Body of pancreas (tissue), 4 donors: Measurements from ENCODE around the gene NPPA. TPM values are rescaled to one million over a fixed set of nuclear protein-coding genes. Genes with fewer than 3 reads are reported as not detected.

Experiments
- ATAC-seq: fragments of 150-250 bp; one replicate; pipeline ENCODE4 v1.9.1; 2016
- DNase-seq, 4 donors: peaks; one replicate each; pipeline ENCODE4 v3.0.0-alpha.2; 2019
- H3K27ac ChIP-seq, 4 donors: fragments of 200-600 bp; sonication (generic); 1 replicate in 3 of 4; 2 replicates in 1 of 4; pipeline versions ENCODE4 v1.5.1 to v1.6.1; 2016 to 2019; ENCODE audit warnings: mild to moderate bottlenecking in 1 of 4, mixed read lengths in 1 of 4, moderate library complexity in 1 of 4
- H3K27me3 ChIP-seq, 2 donors: fragments of 200-600 bp; sonication (generic); one replicate each; pipeline ENCODE4 v1.6.0; 2016; ENCODE audit warnings: mild to moderate bottlenecking in 1 of 2
- H3K36me3 ChIP-seq, 2 donors: fragments of 200-600 bp; sonication (generic); replicated peaks in 1 of 2; 2 replicates each; pipeline ENCODE4 v1.5.1; 2016; ENCODE audit warnings: low read depth in 2 of 2; ENCODE audit not compliant: insufficient read depth in 1 of 2
- H3K4me1 ChIP-seq: fragments of 200-600 bp; sonication (generic); one replicate; pipeline ENCODE4 v1.6.0; 2016
- H3K4me3 ChIP-seq, 2 donors: fragments of 200-600 bp; sonication (generic); 1 replicate in 1 of 2; 2 replicates in 1 of 2; pipeline ENCODE4 v1.5.1; 2016 to 2019
- H3K9me3 ChIP-seq, 3 donors: fragments of 200-600 bp; sonication (generic); 1 replicate in 2 of 3; 2 replicates in 1 of 3; pipeline ENCODE4 v1.5.1; 2016
- POLR2A ChIP-seq, 3 donors: fragments of 450-650 bp; IDR thresholded peaks; one replicate each; pipeline ENCODE4 v1.6.1; 2016; ENCODE audit warnings: antibody characterized with exemption in 3 of 3, mild to moderate bottlenecking in 2 of 3
- WGBS, 2 donors: methylation state at CpG; one replicate each; pipeline ENCODE4 v1.1.5; 2017; 5-methylcytosine and 5-hydroxymethylcytosine counted together
- intact Hi-C: fragments of 100-400 bp; cut with DNase I; formaldehyde crosslinking; loops from one replicate; pipeline ENCODE4 v1.15.1; 2023
- total RNA-seq, 2 donors: library from RNA; depleted of rRNA; stranded (reverse); fragments of >200 nt; gene quantifications; one replicate each; pipeline ENCODE4 v1.1.0, GENCODE V29; 2016
- TF ChIP-seq, protein P1 (sequence below), 7 experiments: fragments of 450-650 bp in 4 of 7; fragments of 200-600 bp in 3 of 7; sonication (generic) in 3 of 7; IDR thresholded peaks; one replicate each; pipeline ENCODE4 v1.5.1; 2016 to 2019; ENCODE audit warnings: antibody characterized with exemption in 7 of 7

NPPA gene
- total RNA-seq, 2 donors from 2014 or later: 25.4 TPM; not detected in 1

DNA sequence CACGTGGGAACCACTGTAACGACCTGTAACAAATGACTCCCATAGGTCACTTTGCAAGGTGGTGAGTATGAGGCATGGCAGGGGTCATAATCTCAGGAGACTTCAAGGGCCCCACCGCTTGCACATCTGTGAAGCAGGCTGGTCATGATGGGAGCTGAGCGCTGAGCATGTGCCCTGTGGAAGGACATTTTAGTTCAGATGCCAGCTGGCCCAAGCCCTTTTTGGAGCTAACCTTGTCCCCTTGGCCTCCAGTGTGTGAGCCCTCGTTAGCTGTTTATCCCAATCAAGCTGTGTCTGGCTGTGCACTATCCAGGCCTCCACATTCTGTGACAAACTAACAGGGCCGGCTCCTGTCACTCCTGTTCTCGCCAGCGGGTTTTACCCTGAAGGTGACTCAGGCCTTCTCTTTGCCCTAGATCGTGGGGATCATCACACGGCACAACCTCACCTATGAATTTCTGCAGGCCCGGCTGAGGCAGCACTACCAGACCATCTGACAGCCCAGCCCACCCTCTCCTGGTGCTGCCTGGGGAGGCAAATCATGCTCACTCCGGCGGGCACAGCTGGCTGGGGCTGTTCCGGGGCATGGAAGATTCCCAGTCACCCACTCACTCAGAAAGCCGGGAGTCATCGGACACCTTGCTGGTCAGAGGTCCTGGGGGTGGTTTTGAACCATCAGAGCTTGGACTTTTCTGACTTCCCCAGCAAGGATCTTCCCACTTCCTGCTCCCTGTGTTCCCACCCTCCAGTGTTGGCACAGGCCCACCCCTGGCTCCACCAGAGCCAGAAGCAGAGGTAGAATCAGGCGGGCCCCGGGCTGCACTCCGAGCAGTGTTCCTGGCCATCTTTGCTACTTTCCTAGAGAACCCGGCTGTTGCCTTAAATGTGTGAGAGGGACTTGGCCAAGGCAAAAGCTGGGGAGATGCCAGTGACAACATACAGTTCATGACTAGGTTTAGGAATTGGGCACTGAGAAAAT is 7.6 kb downstream of the NPPA start:
- Histone ChIP-seq H3K27ac (no peak overlapping the region), H3K36me3 (peaks cover 5 to 34% of the 10 kb centered on the region in 2 donors), H3K4me3 (no peak overlapping the region), H3K9me3 (no peaks in the 10 kb centered on the region), H3K27me3 (no peaks in the 10 kb centered on the region), H3K4me1 (no peaks in the 10 kb centered on the region)
- WGBS, 2 donors: 90 to 93% methylated on average over 8 to 20 of the region's 20 CpGs
- no peak for TF ChIP-seq POLR2A (IDR thresholded peaks at IDR 0.05)
- TF ChIP-seq, protein P1, sequence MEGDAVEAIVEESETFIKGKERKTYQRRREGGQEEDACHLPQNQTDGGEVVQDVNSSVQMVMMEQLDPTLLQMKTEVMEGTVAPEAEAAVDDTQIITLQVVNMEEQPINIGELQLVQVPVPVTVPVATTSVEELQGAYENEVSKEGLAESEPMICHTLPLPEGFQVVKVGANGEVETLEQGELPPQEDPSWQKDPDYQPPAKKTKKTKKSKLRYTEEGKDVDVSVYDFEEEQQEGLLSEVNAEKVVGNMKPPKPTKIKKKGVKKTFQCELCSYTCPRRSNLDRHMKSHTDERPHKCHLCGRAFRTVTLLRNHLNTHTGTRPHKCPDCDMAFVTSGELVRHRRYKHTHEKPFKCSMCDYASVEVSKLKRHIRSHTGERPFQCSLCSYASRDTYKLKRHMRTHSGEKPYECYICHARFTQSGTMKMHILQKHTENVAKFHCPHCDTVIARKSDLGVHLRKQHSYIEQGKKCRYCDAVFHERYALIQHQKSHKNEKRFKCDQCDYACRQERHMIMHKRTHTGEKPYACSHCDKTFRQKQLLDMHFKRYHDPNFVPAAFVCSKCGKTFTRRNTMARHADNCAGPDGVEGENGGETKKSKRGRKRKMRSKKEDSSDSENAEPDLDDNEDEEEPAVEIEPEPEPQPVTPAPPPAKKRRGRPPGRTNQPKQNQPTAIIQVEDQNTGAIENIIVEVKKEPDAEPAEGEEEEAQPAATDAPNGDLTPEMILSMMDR (IDR thresholded peaks at IDR 0.05): no peak
- no peak for ATAC-seq
- no peak for DNase-seq
- intact Hi-C loops: loop anchor here (5.0 to 10.0 kb wide), 2 partner anchors 52 to 125 kb away; no protein-coding TSS in a partner anchor

DNA sequence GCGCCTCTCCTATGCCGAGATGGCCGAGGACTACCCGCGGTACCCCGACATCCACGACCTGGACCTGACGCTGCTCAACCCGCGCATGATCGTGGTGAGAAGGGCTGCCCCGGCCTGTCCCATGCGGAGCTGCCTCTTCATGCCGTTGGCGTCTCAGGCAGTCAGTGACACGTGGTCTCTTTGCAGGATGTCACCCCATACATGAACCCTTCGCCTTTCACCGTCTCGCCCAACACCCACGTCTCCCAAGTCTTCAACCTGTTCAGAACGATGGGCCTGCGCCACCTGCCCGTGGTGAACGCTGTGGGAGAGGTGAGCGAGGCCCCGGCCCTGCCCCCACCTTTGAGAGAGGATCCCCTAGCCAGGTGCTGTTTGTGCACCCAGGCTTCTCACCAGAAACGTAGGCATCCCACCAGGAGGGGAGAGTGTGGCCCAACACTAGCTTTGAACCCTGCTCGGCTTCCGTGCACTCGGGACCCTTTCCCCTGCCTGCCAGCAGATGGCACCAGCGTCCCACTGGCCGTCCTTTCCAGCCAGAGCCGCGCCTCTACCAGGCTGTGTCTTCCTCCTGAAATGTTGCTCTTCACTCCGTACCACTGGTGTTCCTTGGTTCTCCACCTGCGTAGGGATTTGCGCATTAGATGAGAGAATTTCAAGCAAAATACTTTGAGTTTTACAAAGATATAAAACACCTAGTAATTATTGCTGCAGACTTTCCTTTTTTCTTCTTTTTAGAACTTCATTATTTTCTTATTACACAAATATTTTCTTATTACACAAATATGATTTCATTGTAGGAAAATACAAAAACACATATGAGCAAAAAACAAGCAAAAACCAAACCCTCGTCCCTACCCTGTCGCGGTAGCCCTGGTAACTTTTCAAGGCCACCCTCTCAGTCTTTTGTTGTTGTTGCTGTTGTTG is 9.0 kb downstream of the NPPA start:
- H3K27me3 ChIP-seq: no peaks in the 10 kb centered on the region
- peak; percentile 83 for ATAC-seq
- TF ChIP-seq POLR2A (IDR thresholded peaks at IDR 0.05): no peak
- TF ChIP-seq, protein P1 (IDR thresholded peaks at IDR 0.05): peak; percentile 89 to 98 (median 90)
- intact Hi-C loops: loop anchor here (5.0 to 10.0 kb wide), 2 partner anchors 54 to 126 kb away; no protein-coding TSS in a partner anchor
- H3K36me3 ChIP-seq: peaks cover 9 to 38% of the 10 kb centered on the region in 2 donors
- no peaks in the 10 kb centered on the region for H3K9me3 ChIP-seq
- no peak overlapping the region for H3K27ac ChIP-seq
- H3K4me1 ChIP-seq: no peaks in the 10 kb centered on the region
- WGBS, 2 donors: 59 to 69% methylated on average over 32 to 40 of the region's 40 CpGs
- no peak overlapping the region for H3K4me3 ChIP-seq
- DNase-seq: peak; percentile 69 to 76 (median 72)

DNA sequence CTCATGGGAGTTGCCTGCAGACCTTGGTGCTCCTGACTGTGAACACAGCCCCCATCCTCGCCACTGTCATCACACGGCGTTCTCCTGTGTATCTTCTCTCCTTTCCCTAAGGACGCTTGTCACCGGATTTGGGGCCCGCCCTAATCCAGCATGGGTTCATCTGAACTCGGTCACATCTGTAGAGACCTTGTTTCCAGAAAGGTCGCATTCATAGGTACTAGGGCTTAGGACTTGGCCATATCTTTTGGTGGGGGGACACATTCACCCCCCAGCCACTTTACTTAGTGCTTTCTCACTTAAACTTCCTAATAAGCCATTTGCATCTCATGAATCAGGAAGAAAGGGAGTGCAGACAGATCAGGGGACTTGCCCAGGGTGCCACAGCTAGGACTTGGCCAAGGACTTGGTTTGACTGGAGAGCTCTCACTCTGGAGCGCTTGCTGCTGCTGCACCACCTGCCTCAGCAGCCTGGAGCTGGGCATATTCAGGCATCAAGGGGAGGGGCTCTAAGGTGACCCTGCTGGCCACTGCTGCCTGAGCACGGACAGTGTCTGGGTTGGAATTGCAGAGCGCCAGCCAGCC is 9.7 kb downstream of the NPPA start:
- DNase-seq (no peak), ATAC-seq (no peak)
- peaks cover 11 to 42% of the 10 kb centered on the region in 2 donors for H3K36me3 ChIP-seq
- 88 to 90% methylated on average over 7 to 8 of the region's 11 CpGs for WGBS, 2 donors
- H3K9me3 ChIP-seq: no peaks in the 10 kb centered on the region
- H3K27me3 ChIP-seq: no peaks in the 10 kb centered on the region
- intact Hi-C loops: loop anchor here (5.0 to 10.0 kb wide), 2 partner anchors 54 to 127 kb away; no protein-coding TSS in a partner anchor
- H3K4me3 ChIP-seq: no peak overlapping the region
- no peak for TF ChIP-seq POLR2A (IDR thresholded peaks at IDR 0.05)
- TF ChIP-seq, protein P1 (IDR thresholded peaks at IDR 0.05): no peak
- no peak overlapping the region for H3K27ac ChIP-seq
- H3K4me1 ChIP-seq: no peaks in the 10 kb centered on the region

DNA sequence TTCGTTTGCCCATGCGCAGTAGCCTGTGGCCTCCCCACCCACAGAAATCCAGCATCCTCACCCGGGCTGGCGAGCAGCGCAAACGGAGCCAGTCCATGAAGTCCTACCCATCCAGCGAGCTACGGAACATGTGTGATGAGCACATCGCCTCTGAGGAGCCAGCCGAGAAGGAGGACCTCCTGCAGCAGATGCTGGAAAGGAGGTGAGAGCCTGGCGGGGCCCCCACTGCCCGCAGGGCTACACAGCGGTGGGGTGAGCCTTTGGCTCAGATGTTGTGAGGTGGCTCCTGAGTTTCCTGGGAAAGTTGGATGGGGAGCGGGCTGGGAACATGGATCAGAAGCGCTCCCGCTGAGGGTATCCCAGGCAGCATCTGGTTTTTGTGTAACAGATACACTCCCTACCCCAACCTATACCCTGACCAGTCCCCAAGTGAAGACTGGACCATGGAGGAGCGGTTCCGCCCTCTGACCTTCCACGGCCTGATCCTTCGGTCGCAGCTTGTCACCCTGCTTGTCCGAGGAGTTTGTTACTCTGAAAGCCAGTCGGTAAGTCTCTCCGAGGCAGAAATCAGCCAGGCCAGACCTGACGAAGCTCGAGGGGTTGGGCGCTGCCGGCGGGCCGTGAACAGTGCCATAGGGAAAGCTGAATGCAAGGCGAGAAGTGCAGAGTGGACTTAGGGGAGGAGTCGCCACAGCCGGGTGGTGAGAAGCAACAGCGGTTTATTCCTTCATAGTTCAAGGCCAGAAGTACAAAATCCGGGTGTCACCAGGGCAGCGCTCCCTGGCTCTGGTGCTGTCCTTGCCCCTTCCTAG is 10.4 kb downstream of the NPPA start:
- DNase-seq (no peak), ATAC-seq (no peak)
- Histone ChIP-seq H3K4me1 (no peaks in the 10 kb centered on the region), H3K27ac (no peak overlapping the region), H3K36me3 (peaks cover 11 to 40% of the 10 kb centered on the region in 2 donors), H3K27me3 (no peaks in the 10 kb centered on the region), H3K4me3 (no peak overlapping the region), H3K9me3 (no peaks in the 10 kb centered on the region)
- 86 to 88% methylated on average over 27 to 35 of the region's 36 CpGs for WGBS, 2 donors
- intact Hi-C loops: loop anchor here (5.0 to 10.0 kb wide), 2 partner anchors 55 to 128 kb away; no protein-coding TSS in a partner anchor
- TF ChIP-seq POLR2A (IDR thresholded peaks at IDR 0.05): no peak
- TF ChIP-seq, protein P1 (IDR thresholded peaks at IDR 0.05): no peak
